ENCODE results near the gene BUD13. TPM values are rescaled to one million over a fixed set of nuclear protein-coding genes. Genes with fewer than 3 reads are reported as not detected.

The BUD13 gene
- 10.7 and 20.3 TPM in 2 replicates for total RNA-seq

GRCh38 chr11:116772443-116773202, at the start of gene BUD13:
Gene BUD13, minus strand, starts transcription at chr11:116772987. Its CDS starts 23 bp downstream, at chr11:116772964.

GRCh38 chr11:116791813-116792143, 19.0 kb upstream of the BUD13 start, which contains the start of gene APOA5:
Gene APOA5, minus strand, starts transcription at chr11:116791879. Its CDS starts 19 bp downstream, at chr11:116791860.

DNA sequence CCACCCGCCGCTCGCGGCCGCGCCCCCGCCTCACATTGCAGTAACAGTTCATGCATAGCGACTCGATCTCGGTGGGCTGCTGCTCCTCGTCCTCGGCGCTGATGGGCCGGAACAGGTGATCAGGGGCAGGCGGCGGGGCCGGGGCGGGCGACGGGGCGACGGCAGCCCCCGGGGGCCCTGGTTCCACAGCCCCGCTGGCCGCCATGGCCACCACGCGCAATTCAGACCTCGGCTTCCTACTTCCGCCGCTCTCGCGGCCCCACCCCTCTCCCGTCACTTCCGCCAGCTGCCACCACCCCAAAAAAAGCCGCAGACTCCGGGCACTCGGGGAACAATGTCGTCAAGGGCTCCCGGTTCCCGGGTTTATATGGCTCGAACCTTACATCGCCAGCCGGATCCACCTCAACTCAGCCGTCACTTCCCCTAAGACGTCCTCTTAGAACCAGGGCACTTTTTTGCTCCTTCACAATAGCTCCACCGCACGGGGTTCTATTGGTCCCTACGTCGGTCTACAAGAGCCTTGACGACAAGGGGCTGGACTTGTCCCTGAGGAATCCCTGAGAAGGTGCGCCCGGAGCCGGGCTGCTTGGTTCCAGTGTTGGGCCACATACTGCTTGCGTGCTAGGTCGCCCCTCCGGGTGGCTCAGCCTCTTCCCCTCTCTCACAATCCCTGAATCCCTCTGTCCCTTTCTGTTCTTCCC, 15.1 kb upstream of the BUD13 start, which contains the start of gene ZPR1:
Gene ZPR1, minus strand, starts transcription at position 238 of the 701 bp plus-strand sequence. Its CDS starts 33 bp downstream, at position 205.

Other genes starting within 250 kb of the BUD13 start
- gene ZPR1, start 15.0 kb upstream of the BUD13 start, total RNA-seq, result 38.9 and 52.9 TPM in 2 replicates
- gene APOA5, start 18.9 kb upstream of the BUD13 start, total RNA-seq, result under 0.01 TPM in 1 of 2 replicates, not detected in the other
- gene APOA4, start 50.3 kb upstream of the BUD13 start, total RNA-seq, result not detected in 2 replicates
- gene APOC3, start 56.9 kb upstream of the BUD13 start, total RNA-seq, result not detected in 2 replicates
- gene APOA1, start 64.6 kb upstream of the BUD13 start, total RNA-seq, result 13.0 and 24.5 TPM in 2 replicates